Activated CD8-positive, alpha-beta memory T cell treated with anti-CD3 and anti-CD28 coated beads, Interleukin-2, amount 10 ng/mL, durations not matched to agents 7 days and 5 days (primary cell): ENCODE data around the gene ACER3. TPM values are rescaled to one million over a fixed set of nuclear protein-coding genes. Genes with fewer than 3 reads are reported as not detected.
"Not testable (repeated sequence)": the region's sequence is repeated elsewhere in the genome, so short reads cannot be mapped to it uniquely, and the experiment has no call there.

ENCODE experiments used
- ATAC-seq: fragments of 150-1000 bp; cut with Tn5 transposase; one replicate; pipeline ENCODE4 v1.10.0; 2021; ENCODE audit warnings: moderate library complexity
- CTCF ChIA-PET: fragments of 350-600 bp; sonication (Branson Sonifier 250); formaldehyde crosslinking; loops from one replicate; lab custom pipeline; 2021; ENCODE audit warnings: antibody characterized with exemption; lab: Charles Lee
- DNase-seq: peaks from one replicate; pipeline ENCODE4 v3.0.0-alpha.2; 2020
- H3K27ac Mint-ChIP-seq: one replicate; pipeline ENCODE4 v1.8.0; 2021; ENCODE audit warnings: mild to moderate bottlenecking, mixed read lengths
- H3K27me3 Mint-ChIP-seq: one replicate; pipeline ENCODE4 v1.8.0; 2021; ENCODE audit warnings: mixed read lengths
- H3K36me3 Mint-ChIP-seq: one replicate; pipeline ENCODE4 v1.8.0; 2021; ENCODE audit warnings: mild to moderate bottlenecking, mixed read lengths
- H3K4me1 Mint-ChIP-seq: one replicate; pipeline ENCODE4 v1.8.0; 2021; ENCODE audit warnings: mixed read lengths
- H3K4me3 Mint-ChIP-seq: one replicate; pipeline ENCODE4 v1.8.0; 2021; ENCODE audit warnings: mild to moderate bottlenecking, moderate library complexity, mixed read lengths
- H3K9me3 Mint-ChIP-seq: one replicate; pipeline ENCODE4 v1.8.0; 2022; ENCODE audit warnings: low read depth, mixed read lengths
- total RNA-seq, 2 experiments: library from RNA; stranded (reverse); gene quantifications; one replicate each; pipeline ENCODE4 v1.2.3, GENCODE V29; 2021

ACER3 gene
- 10 to 100 TPM; 11.0 to 13.3 TPM for total RNA-seq

DNA sequence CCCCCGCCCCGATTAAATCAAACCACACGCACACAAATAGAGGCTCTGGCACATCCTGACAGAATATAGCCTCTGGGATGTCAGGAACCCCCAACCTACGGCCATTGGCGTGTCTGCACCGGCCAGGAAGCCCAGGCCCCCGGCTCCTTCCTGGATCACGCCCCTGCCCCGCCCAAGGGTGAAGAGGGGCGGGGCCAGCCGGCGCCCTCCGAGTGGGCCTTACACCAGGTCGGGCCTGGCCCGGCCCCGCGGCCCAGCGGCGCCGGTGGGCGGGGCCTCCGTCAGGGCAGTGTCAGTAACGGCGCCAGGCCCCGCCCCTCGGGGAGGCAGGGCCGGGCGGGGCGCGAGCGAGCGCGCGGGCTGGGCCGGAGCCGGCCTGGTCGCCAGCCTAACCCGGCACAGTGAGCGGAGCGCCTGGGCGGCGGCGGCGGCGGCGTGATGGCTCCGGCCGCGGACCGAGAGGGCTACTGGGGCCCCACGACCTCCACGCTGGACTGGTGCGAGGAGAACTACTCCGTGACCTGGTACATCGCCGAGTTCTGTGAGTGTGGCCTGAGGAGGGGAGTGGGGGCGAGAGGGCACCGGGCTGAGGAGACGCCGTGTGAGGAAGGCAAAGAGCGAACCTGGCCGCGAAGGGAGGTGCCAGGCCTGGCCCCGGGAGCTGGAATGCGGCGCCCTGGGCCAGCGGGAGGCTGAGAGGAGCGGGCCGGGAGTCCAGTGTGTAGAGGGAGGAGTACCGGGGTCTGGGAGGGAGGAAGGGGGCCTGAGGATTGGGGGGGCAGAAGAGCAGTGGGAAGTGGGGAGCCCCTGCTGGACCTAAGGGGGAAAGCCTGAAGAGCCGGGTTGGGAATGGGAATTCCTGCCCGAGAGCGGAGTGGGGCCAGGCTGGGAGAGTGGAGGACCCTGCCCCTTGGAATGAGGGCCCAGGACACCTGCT, at the start of gene ACER3:
Gene ACER3 (plus strand): TSS at position 380 of the 937 bp plus-strand sequence. CDS start 59 bp downstream, at position 439.
- H3K27me3 Mint-ChIP-seq: peaks cover 5% of the 10 kb centered on the region
- ATAC-seq: peak; percentile 99
- H3K4me1 Mint-ChIP-seq: peaks cover 24% of the 10 kb centered on the region
- peaks cover 15% of the 10 kb centered on the region for H3K36me3 Mint-ChIP-seq
- peak; percentile 92 for DNase-seq
- H3K9me3 Mint-ChIP-seq: no peaks in the 10 kb centered on the region
- CTCF ChIA-PET: interaction anchor here (1.2 kb wide), 1 partner anchor 58 kb away, joined by 3 read pairs; no protein-coding TSS in a partner anchor
- H3K4me3 Mint-ChIP-seq: peak within 1 kb of the TSS; percentile 92
- H3K27ac Mint-ChIP-seq: peak within 1 kb of the TSS; percentile 79

DNA sequence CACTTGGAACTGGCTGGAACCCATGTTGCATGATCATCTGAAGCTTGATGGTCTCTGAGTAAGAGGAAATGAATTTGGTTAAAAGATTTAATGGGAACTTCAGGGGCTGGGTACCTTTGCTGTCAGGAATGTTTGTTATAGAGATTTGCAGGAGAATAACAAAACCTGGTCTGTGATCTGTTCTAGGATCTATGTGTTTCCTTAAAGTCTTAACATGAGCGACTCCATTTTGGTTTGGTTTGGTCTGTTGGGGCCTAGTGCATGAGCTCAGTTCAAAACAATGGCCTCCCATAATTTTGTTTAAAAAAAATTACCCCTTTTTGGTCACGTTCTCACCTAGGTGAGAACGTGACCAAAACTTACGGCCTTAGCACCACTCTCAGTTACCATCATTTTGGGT, 49.5 kb upstream of the ACER3 start:
- H3K4me3 Mint-ChIP-seq: no peak overlapping the region
- H3K36me3 Mint-ChIP-seq: peaks cover 3% of the 10 kb centered on the region
- ATAC-seq (no peak), DNase-seq (no peak)
- peaks cover 7% of the 10 kb centered on the region for H3K27me3 Mint-ChIP-seq
- peaks cover 15% of the 10 kb centered on the region for H3K4me1 Mint-ChIP-seq
- H3K9me3 Mint-ChIP-seq: peaks cover 9% of the 10 kb centered on the region
- CTCF ChIA-PET: interaction anchor here (0.7 to 7.5 kb wide), 4 partner anchors 9 to 108 kb away, joined by 3 to 94 read pairs (median 5); no protein-coding TSS in a partner anchor
- no peak overlapping the region for H3K27ac Mint-ChIP-seq

DNA sequence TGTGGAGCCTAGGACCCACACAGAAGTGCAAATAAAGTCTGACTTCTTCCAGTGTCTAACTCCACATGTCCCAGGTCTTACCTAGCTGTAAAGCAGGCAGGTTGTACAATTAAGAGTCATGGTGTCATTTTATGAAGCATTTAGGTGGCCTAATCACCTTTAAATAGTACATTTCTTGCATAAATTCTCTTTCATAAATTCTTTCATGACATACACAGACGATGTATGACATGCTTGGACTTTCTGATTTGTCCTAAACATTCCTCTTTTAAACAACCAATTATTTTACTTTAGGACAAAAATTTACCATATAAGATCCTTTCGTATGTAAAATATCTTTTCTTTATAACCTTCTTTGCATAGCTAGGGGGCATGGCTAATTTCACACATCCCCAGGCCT, 46.3 kb upstream of the ACER3 start:
- CTCF ChIA-PET: interaction anchor here (0.8 to 7.5 kb wide), 5 partner anchors 12 to 133 kb away, joined by 3 to 94 read pairs (median 3); no protein-coding TSS in a partner anchor
- Mint-ChIP-seq H3K4me3 (no peak overlapping the region), H3K27ac (no peak overlapping the region), H3K27me3 (peaks cover 10% of the 10 kb centered on the region), H3K9me3 (peaks cover 9% of the 10 kb centered on the region), H3K4me1 (peaks cover 11% of the 10 kb centered on the region), H3K36me3 (peaks cover 3% of the 10 kb centered on the region)
- ATAC-seq (no peak), DNase-seq (no peak)

DNA sequence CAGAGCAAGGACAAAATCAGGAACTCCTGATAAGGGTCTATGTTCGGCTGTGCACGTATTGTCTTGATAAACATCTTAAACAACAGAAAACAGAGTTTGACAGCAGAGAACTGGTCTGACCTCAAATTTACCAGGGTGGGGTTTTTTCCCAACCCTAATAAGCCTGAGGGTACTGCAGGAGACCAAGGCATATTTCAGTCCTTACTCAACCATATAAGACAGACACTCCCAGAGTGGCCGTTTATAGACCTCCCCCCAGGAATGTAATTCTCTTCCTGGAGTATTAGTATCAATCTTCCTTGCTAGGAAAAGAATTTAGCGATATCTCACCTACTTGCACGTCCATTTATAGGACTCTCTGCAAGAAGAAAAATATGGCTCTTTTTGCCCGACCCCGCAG, 45.0 kb upstream of the ACER3 start:
- not testable (repeated sequence) for H3K27ac Mint-ChIP-seq, H3K4me1 Mint-ChIP-seq, DNase-seq, ATAC-seq, H3K27me3 Mint-ChIP-seq, H3K36me3 Mint-ChIP-seq, H3K4me3 Mint-ChIP-seq, H3K9me3 Mint-ChIP-seq
- CTCF ChIA-PET: interaction anchor here (1.6 kb wide), 2 partner anchors 10 to 103 kb away, joined by 3 read pairs; no protein-coding TSS in a partner anchor

DNA sequence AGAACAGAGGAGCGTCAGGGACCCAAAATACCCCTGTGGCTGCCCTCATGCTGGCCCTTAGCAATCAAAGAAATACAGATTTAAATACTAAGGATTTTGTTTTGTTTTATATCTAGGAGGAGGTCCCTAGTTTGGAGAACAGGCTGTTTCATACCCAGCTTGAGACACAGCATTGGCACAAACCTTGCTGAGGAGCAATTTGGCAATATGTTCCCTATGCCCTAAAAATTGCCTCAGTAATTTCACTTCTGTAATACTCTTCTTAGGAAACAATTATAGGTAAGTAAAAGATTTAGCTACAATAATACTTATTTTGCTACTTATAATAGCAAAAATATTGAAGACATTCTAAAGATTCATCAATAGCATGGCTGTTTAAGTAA, 40.5 kb upstream of the ACER3 start:
- peaks cover 14% of the 10 kb centered on the region for H3K27me3 Mint-ChIP-seq
- H3K27ac Mint-ChIP-seq: no peak overlapping the region
- DNase-seq: no peak
- peaks cover 17% of the 10 kb centered on the region for H3K4me1 Mint-ChIP-seq
- peaks cover 6% of the 10 kb centered on the region for H3K9me3 Mint-ChIP-seq
- H3K4me3 Mint-ChIP-seq: no peak overlapping the region
- H3K36me3 Mint-ChIP-seq: peaks cover 3% of the 10 kb centered on the region
- no peak for ATAC-seq
- CTCF ChIA-PET: interaction anchor here (2.1 kb wide), 1 partner anchor 22 kb away, joined by 4 read pairs; no protein-coding TSS in a partner anchor

DNA sequence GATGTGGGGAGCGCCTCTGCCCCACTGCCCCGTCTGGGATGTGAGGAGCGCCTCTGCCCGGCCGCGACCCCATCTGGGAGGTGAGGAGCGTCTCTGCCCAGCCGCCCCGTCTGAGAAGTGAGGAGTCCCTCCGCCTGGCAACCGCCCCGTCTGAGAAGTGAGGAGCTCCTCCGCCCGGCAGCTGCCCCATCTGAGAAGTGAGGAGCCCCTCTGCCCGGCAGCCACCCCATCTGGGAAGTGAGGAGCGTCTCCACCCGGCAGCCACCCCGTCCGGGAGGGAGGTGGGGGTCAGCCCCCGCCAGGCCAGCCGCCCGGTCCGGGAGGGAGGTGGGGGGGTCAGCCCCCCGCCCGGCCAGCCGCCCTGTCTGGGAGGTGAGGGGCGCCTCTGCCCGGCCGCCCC, 39.3 kb upstream of the ACER3 start:
- DNase-seq, H3K9me3 Mint-ChIP-seq, H3K36me3 Mint-ChIP-seq, H3K27me3 Mint-ChIP-seq, H3K27ac Mint-ChIP-seq, ATAC-seq, H3K4me3 Mint-ChIP-seq: not testable (repeated sequence)
- CTCF ChIA-PET: interaction anchor here (1.0 kb wide), 1 partner anchor 97 kb away, joined by 3 read pairs; no protein-coding TSS in a partner anchor
- H3K4me1 Mint-ChIP-seq: peaks cover 27% of the 10 kb centered on the region

DNA sequence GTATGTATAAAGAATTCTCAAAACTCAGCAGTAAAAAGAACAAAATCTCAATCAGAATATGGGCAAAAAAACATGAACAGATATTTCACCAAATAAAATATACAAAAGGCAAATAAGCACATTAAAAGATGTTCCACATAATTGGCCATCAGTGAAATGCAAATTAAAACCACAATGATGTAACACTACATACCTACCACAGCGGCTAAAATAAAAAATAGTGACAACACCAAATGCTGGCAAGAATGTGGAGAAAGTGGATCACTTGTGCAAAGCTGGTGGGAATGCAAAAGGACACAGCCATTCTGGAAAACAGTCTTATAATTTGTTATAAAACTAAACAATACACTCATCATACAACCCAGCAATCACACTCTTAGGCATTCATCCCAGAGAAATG, 38.3 kb upstream of the ACER3 start:
- peaks cover 6% of the 10 kb centered on the region for H3K27me3 Mint-ChIP-seq

DNA sequence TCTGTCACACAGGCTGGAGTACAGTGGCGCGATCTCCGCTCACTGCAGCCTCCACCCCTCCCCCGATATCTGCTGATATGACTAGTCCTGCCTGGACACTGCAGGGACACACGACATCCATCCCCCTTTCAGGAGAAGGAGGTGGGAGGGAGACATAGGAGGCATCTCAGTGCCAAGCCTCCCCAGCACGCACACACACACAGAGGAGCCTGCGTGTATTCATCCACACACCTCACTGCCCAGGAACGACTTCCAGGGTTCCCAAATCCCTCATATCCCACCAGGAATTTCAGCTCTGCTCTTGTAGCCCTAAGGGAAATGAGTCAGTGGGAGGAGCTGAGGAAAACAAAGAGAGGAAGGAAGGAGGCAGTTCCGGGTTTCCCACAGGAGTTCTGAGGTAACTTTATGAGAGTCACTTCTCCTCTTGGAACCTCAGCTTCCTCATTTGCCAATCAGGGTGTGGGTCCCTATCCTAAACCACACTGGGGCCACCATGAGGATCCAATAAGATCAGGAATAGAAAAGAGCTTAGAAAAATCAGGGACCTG, 37.2 kb upstream of the ACER3 start:
- Mint-ChIP-seq H3K27me3 (peaks cover 4% of the 10 kb centered on the region), H3K4me1 (peaks cover 29% of the 10 kb centered on the region), H3K9me3 (peaks cover 2% of the 10 kb centered on the region), H3K36me3 (peaks cover 8% of the 10 kb centered on the region), H3K4me3 (no peak overlapping the region), H3K27ac (no peak overlapping the region)
- DNase-seq (no peak), ATAC-seq (no peak)
- CTCF ChIA-PET: interaction anchor here (0.5 kb wide), 1 partner anchor 58 kb away, joined by 3 read pairs; no protein-coding TSS in a partner anchor

More for the DNA sequence above, 38.3 kb upstream of the ACER3 start:
- Mint-ChIP-seq H3K27ac (no peak overlapping the region), H3K36me3 (peaks cover 8% of the 10 kb centered on the region), H3K4me1 (peaks cover 29% of the 10 kb centered on the region), H3K9me3 (peaks cover 2% of the 10 kb centered on the region), H3K4me3 (no peak overlapping the region)
- DNase-seq: no peak
- CTCF ChIA-PET: interaction anchor here (1.0 kb wide), 1 partner anchor 96 kb away, joined by 3 read pairs; no protein-coding TSS in a partner anchor
- ATAC-seq: no peak

DNA sequence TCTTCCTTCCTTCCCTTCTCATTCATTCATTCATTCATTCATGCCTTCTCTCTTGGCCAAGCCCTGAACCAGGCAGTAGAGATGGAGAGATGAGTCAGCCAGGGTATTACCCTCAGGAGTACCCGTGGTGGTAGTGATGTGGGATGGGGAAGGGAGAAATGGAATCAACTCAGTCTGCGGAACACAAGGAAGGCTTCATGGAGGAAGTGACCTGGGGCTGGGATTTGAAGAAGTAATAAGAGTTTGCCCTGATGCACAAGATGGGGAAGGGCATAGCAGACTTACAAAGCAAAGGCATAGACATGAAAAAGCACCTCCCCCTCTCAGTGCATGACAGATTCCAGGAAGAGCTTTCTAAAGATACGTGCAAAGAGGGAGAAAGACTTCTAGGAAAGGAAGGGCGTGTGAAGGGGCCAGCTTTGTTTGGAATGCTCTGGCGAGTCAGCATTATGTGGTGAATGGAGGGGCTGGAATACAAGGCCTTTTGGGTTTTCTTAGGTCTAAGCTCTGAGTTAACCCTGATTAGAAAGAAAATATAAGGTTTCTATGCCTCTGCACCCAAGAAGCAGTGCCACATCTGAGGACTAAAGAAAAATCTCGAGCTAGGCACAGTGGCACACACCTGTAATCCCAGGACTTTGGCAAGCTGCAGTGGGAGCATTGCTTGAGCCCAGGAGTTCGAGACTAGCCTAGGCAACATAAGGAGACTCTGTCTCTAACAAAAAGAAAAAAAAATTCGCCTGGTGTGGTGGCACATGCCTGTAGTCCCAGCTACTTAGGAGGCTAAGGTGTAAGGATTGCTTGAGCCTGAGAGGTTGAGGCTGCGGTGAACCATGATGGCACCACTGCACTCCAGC, 36.4 kb upstream of the ACER3 start:
- peaks cover 4% of the 10 kb centered on the region for H3K27me3 Mint-ChIP-seq
- peaks cover 29% of the 10 kb centered on the region for H3K4me1 Mint-ChIP-seq
- CTCF ChIA-PET: interaction anchor here (0.5 to 1.6 kb wide), 3 partner anchors 15 to 95 kb away, joined by 3 to 4 read pairs (median 3); no protein-coding TSS in a partner anchor
- ATAC-seq: no peak
- no peak overlapping the region for H3K4me3 Mint-ChIP-seq
- H3K9me3 Mint-ChIP-seq: peaks cover 2% of the 10 kb centered on the region
- no peak for DNase-seq
- H3K27ac Mint-ChIP-seq: no peak overlapping the region
- peaks cover 8% of the 10 kb centered on the region for H3K36me3 Mint-ChIP-seq

DNA sequence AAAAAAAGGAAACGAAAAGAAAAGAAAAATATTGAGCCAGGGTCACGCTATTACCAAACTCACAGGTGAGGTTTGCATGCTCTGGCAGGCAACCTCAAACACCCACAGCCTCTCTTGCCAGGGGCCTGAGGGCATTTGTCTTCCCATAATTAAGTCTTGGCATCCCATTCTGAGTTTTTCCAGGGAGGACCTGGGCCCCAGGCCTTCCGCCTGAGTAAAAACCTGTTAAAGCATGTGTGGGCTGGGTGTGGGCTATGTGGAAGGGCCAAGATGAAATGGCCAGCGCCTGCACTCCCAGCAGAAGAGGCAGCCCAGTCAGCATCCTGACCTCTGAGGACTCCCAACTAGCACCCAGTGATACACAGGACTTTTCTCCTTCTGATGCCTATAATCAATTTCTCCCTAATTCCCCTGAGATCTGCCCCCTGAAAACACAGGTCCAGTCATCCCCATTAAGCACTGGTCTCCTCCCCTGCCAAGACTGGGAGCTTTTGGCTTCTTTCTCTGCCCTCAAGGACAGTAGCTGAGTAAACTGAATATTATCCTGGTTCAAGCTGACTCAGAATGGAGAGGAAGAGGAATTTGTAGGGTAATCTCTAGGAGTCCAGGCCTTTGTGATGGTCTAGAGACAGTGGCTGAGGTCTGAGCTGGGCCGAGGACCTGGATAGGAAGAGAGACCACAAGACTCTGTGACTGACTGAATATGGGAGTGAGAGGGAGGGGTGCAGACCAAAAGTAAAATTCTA, 35.6 kb upstream of the ACER3 start:
- peaks cover 2% of the 10 kb centered on the region for H3K9me3 Mint-ChIP-seq
- DNase-seq: no peak
- ATAC-seq: no peak
- peaks cover 8% of the 10 kb centered on the region for H3K36me3 Mint-ChIP-seq
- CTCF ChIA-PET: interaction anchor here (1.1 to 1.6 kb wide), 3 partner anchors 13 to 94 kb away, joined by 3 to 4 read pairs (median 4); no protein-coding TSS in a partner anchor
- H3K27me3 Mint-ChIP-seq: peaks cover 4% of the 10 kb centered on the region
- H3K4me1 Mint-ChIP-seq: peaks cover 29% of the 10 kb centered on the region
- H3K4me3 Mint-ChIP-seq: no peak overlapping the region
- peak overlapping the region; percentile 57 for H3K27ac Mint-ChIP-seq

DNA sequence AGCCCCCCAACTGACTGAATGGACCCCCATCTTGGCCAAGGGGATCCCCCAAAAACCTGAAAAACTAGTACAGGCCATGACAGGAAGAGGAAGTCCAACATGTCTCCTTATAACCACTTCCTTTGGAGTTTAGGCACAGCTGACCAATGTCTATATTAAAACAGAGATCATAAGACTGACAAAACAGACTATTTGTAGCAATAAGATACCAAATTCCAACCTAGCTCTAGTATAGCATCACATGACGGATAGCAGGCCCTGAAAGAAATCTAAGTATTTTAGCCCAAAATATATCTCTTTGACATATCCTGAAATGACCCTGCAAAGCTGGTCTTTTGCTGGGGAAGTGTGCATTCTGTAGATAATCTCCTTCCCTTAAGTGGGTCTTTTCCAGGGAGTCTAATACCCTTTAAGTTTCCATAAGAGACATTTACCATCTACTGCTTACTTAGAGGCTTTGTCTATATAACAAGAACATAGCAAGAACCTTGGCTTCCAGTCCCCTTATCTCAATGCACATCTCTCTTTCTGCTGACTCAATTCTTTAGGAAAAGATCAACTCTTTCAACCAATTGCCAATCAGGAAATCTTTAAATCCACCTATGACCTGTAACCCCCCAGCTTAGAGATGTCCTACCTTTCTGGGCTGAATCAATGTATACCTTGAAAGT, 34.9 kb upstream of the ACER3 start:
- H3K4me3 Mint-ChIP-seq: no peak overlapping the region
- peak overlapping the region; percentile 57 for H3K27ac Mint-ChIP-seq
- DNase-seq (no peak), ATAC-seq (no peak)
- H3K4me1 Mint-ChIP-seq: peaks cover 29% of the 10 kb centered on the region
- H3K27me3 Mint-ChIP-seq: peaks cover 4% of the 10 kb centered on the region
- peaks cover 8% of the 10 kb centered on the region for H3K36me3 Mint-ChIP-seq
- CTCF ChIA-PET: interaction anchor here (0.7 to 1.6 kb wide), 3 partner anchors 11 to 93 kb away, joined by 3 to 4 read pairs (median 3); no protein-coding TSS in a partner anchor
- H3K9me3 Mint-ChIP-seq: peaks cover 2% of the 10 kb centered on the region
